SU-DHL-6 (cell line): ENCODE measurements around the gene ABR.

ENCODE experiments used
- H2AFZ ChIP-seq: fragments of 200-600 bp; sonication (generic); 2 replicates; pipeline ENCODE4 v1.6.1; 2014; ENCODE audit warnings: low read depth, mild to moderate bottlenecking, moderate library complexity, mixed read lengths, antibody characterized with exemption, low read length; ENCODE audit not compliant: severe bottlenecking
- H3F3A ChIP-seq: fragments of 200-600 bp; shearing (Covaris generic); 2 replicates; pipeline ENCODE4 v1.6.0; 2016; ENCODE audit warnings: antibody characterized with exemption, mild to moderate bottlenecking; ENCODE audit not compliant: insufficient read depth
- H3K27ac ChIP-seq: fragments of 200-600 bp; sonication (generic); 2 replicates; pipeline ENCODE4 v1.5.1; 2016; ENCODE audit warnings: low read depth, mild to moderate bottlenecking, low read length, moderate library complexity, mixed read lengths
- H3K27me3 ChIP-seq: fragments of 200-600 bp; sonication (generic), shearing (Covaris generic); 2 replicates; pipeline ENCODE4 v1.6.0; 2014; ENCODE audit warnings: mild to moderate bottlenecking, low read length
- H3K36me3 ChIP-seq: fragments of 200-600 bp; sonication (generic); 2 replicates; pipeline ENCODE4 v1.6.1; 2014; ENCODE audit warnings: mild to moderate bottlenecking, low read length, mixed read lengths
- H3K4me2 ChIP-seq: fragments of 300-600, 200-600 bp; shearing (Covaris generic), sonication (generic); 2 replicates; pipeline ENCODE4 v1.6.0; 2014; ENCODE audit warnings: low read length, low read depth, mild to moderate bottlenecking; ENCODE audit not compliant: poor library complexity, severe bottlenecking
- H3K4me3 ChIP-seq: fragments of 200-600 bp; sonication (generic); 2 replicates; pipeline ENCODE4 v1.5.1; 2014; ENCODE audit warnings: antibody characterized with exemption, low read length, mild to moderate bottlenecking, mixed read lengths; ENCODE audit not compliant: insufficient read depth, poor library complexity, severe bottlenecking
- H3K79me2 ChIP-seq: fragments of 200-600 bp; sonication (generic); 2 replicates; pipeline ENCODE4 v1.6.1; 2014; ENCODE audit warnings: mild to moderate bottlenecking, low read length, moderate library complexity; ENCODE audit not compliant: insufficient read depth
- H3K9ac ChIP-seq: fragments of 200-600 bp; sonication (generic); 2 replicates; pipeline ENCODE4 v1.7.0; 2014; ENCODE audit warnings: mild to moderate bottlenecking, low read length
- H3K9me2 ChIP-seq: fragments of 200-600 bp; sonication (generic); replicated peaks from 2 replicates; pipeline ENCODE4 v1.6.1; 2014; ENCODE audit warnings: low read length; ENCODE audit not compliant: insufficient read depth
- H3K9me3 ChIP-seq: fragments of 200-600 bp; sonication (generic); 2 replicates; pipeline ENCODE4 v1.6.1; 2014; ENCODE audit warnings: low read length, mixed read lengths; ENCODE audit not compliant: insufficient read depth
- H4K20me1 ChIP-seq: fragments of 200-600 bp; sonication (generic); 2 replicates; pipeline ENCODE4 v1.6.1; 2014; ENCODE audit warnings: low read depth, mild to moderate bottlenecking, antibody characterized with exemption, low read length, moderate library complexity, mixed read lengths
- CTCF ChIP-seq: fragments of 200-600 bp; sonication (generic); IDR thresholded peaks from one replicate; pipeline ENCODE4 v1.5.1; 2017; ENCODE audit warnings: antibody characterized with exemption, mild to moderate bottlenecking, low read length, moderate library complexity; ENCODE audit not compliant: insufficient read depth, poor library complexity, severe bottlenecking
- EZH2phosphoT487 ChIP-seq: fragments of 200-600 bp; sonication (generic), shearing (Covaris generic); conservative IDR thresholded peaks from 2 replicates; pipeline ENCODE4 v1.6.1; 2018; ENCODE audit warnings: mild to moderate bottlenecking, antibody characterized with exemption, low read length, moderate library complexity, mixed read lengths

Gene ABR

GRCh38 chr17:1070411-1070810 is 109.4 kb downstream of the ABR start:
- H3K27me3 ChIP-seq = no peaks in the 10 kb centered on the region
- no peaks in the 10 kb centered on the region for H4K20me1 ChIP-seq
- H2AFZ ChIP-seq = no peak overlapping the region
- no peak overlapping the region for H3K4me3 ChIP-seq
- H3K36me3 ChIP-seq = peaks cover 13% of the 10 kb centered on the region; the same call in 1 of the 2 replicates
- H3K9ac ChIP-seq = no peak overlapping the region
- no peak overlapping the region for H3K4me2 ChIP-seq
- no peak overlapping the region for H3K27ac ChIP-seq
- no peaks in the 10 kb centered on the region for H3K79me2 ChIP-seq
- no peaks in the 10 kb centered on the region for H3K9me2 ChIP-seq
- no peaks in the 10 kb centered on the region for H3F3A ChIP-seq
- H3K9me3 ChIP-seq = no peaks in the 10 kb centered on the region
- no peak for TF ChIP-seq CTCF
- no peak for TF ChIP-seq EZH2phosphoT487

GRCh38 chr17:1069847-1070246 is 109.9 kb downstream of the ABR start:
- Histone ChIP-seq H3K27me3 (no peaks in the 10 kb centered on the region), H4K20me1 (no peaks in the 10 kb centered on the region), H2AFZ (no peak overlapping the region), H3K36me3 (peaks cover 13% of the 10 kb centered on the region; the same call in 1 of the 2 replicates), H3K27ac (no peak overlapping the region), H3F3A (no peaks in the 10 kb centered on the region), H3K4me3 (no peak overlapping the region), H3K9me2 (no peaks in the 10 kb centered on the region), H3K4me2 (no peak overlapping the region), H3K79me2 (no peaks in the 10 kb centered on the region), H3K9ac (no peak overlapping the region), H3K9me3 (no peaks in the 10 kb centered on the region)
- TF ChIP-seq EZH2phosphoT487 = no peak
- no peak for TF ChIP-seq CTCF

- Histone ChIP-seq H3K4me2 (no peak overlapping the region), H3K27ac (no peak overlapping the region), H3K9me2 (no peaks in the 10 kb centered on the region), H3K36me3 (peaks cover 13% of the 10 kb centered on the region; the same call in 1 of the 2 replicates), H3K4me3 (no peak overlapping the region), H3K9ac (no peak overlapping the region), H3K27me3 (no peaks in the 10 kb centered on the region), H3K9me3 (no peaks in the 10 kb centered on the region), H3K79me2 (no peaks in the 10 kb centered on the region), H4K20me1 (no peaks in the 10 kb centered on the region), H2AFZ (no peak overlapping the region), H3F3A (no peaks in the 10 kb centered on the region)
- TF ChIP-seq EZH2phosphoT487 (no peak), CTCF (no peak)
Measured at GRCh38 chr17:1068356-1068755, 111.4 kb downstream of the ABR start.
